ENCODE measurements around the gene EIF5A.

EIF5A gene

DNA sequence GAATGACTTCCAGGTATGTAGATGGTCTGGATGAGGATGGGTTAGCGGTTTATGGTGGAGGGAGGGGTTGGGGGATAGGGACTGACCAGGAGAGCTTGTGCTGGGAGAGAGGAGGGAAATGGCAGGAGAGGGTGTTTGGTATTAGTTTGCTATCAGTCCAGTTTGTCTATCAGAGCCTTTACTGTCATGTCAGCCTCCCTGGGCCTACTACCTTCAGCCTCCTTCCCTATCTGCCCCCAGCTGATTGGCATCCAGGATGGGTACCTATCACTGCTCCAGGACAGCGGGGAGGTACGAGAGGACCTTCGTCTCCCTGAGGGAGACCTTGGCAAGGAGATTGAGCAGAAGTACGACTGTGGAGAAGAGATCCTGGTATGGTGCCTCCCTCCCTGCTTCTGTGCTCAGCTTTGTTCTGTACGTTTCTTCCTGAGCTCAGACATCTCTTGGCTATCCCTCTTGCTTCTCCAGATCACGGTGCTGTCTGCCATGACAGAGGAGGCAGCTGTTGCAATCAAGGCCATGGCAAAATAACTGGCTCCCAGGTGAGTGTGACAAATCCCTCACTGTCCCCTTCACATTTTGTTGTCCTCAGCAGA, 3.8 kb downstream of the EIF5A start:
- TF ChIP-seq JUND (IDR thresholded peaks at IDR 0.05; ENCODE audit: low read depth): no peak
- in situ Hi-C loops (cut with HindIII; ENCODE audit: low pct_unique_long_range_greater_than_20kb, low sequenced_read_pairs): no loop called here
- no peak for DNase-seq (ENCODE audit: low read depth in 1 of 2, low spot score in 1 of 2)

DNA sequence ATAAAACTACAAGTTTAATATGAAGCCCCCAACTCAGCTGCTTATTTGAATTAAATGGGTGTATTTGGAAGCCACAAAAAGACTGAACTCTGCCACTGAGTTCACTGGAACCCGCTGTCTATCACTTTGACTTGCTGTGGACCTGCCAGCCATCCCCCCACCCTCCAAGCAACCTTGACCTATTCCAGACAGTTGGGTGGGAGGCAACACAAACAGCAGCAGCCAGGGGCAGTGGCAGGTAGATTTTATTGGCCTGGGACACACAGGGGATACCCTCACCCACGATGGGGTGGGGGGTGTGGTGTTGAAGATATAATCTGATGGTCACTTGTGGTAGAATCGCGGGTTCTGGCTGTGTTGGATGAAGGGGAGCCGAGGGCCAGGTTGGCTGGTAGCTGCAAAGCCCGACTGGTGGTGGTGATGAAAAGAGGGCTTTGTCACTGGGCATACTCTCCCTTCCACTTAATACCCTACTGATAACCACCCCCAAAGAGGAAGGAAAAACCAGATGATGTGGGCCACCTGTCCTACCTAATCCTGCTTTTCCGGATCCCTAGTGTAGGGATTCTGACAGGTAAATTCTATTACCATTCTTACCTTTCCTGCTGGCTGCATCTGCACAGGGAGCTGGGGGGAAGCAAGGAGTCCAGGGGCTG, 5.1 kb downstream of the EIF5A start:
- in situ Hi-C loops (cut with HindIII; ENCODE audit: low pct_unique_long_range_greater_than_20kb, low sequenced_read_pairs): no loop called here
- no peak for TF ChIP-seq JUND (IDR thresholded peaks at IDR 0.05; ENCODE audit: low read depth)
- DNase-seq (ENCODE audit: low read depth in 1 of 2, low spot score in 1 of 2): no peak

DNA sequence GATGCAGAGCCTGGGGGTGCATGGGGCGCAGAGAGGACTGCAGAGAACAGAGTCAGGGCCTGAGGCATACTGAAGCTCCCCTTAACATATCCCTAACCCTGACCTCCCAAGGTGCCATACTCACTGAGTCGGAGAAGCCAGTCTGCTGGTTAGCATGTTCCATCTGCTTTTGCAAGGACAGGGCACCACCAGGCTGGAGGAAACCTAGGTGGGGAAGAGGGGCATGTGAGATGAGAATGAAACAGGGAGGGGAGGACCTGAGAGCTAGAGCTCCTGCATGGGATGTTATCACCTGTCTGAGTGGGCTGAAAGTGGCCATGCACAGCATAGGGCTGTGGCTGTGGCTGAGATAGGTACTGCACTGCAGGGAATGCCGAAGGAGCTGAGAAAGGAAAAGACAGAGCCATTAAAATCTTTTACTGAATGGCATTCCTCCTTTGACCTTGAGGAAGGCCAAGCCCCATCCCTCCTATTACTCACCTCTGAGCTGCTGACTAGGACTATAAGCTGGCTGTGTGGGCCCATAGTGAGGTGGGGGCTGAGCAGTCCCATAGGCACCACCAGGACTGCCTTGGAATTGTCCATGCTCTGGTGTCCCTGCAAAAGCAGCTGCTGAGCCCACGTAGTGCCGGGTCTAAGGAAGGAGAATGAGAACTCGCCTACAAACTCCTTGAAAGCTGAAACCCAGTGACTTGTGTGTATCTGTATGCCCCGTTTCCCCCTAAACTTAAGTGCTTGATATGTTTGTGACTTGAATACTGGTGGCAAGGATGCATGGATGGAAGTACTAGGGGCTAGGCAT, 5.9 kb downstream of the EIF5A start:
- in situ Hi-C loops (cut with HindIII; ENCODE audit: low pct_unique_long_range_greater_than_20kb, low sequenced_read_pairs): no loop called here
- DNase-seq (ENCODE audit: low read depth in 1 of 2, low spot score in 1 of 2): no peak

GRCh38 chr17:7313890-7314718, 6.7 kb downstream of the EIF5A start:
- TF ChIP-seq JUND (IDR thresholded peaks at IDR 0.05; ENCODE audit: low read depth): no peak

More for the DNA sequence above, 5.9 kb downstream of the EIF5A start:
- TF ChIP-seq JUND (IDR thresholded peaks at IDR 0.05; ENCODE audit: low read depth): no peak

GRCh38 chr17:7314719-7315569, 7.5 kb downstream of the EIF5A start, which contains the start of gene GPS2:
Gene GPS2, minus strand, starts transcription at chr17:7315360. Its CDS starts 308 bp downstream, at chr17:7315052.
- DNase-seq (ENCODE audit: low read depth in 1 of 2, low spot score in 1 of 2): peak; percentile 85 to 88

More at GRCh38 chr17:7313890-7314718, 6.7 kb downstream of the EIF5A start:
- in situ Hi-C loops (cut with HindIII; ENCODE audit: low pct_unique_long_range_greater_than_20kb, low sequenced_read_pairs): no loop called here
- no peak for DNase-seq (ENCODE audit: low read depth in 1 of 2, low spot score in 1 of 2)

GRCh38 chr17:7315570-7316235, 8.3 kb downstream of the EIF5A start:
- TF ChIP-seq JUND (IDR thresholded peaks at IDR 0.05; ENCODE audit: low read depth): no peak
- in situ Hi-C loops (cut with HindIII; ENCODE audit: low pct_unique_long_range_greater_than_20kb, low sequenced_read_pairs): no loop called here
- no peak for DNase-seq (ENCODE audit: low read depth in 1 of 2, low spot score in 1 of 2)

More at GRCh38 chr17:7314719-7315569, 7.5 kb downstream of the EIF5A start, which contains the start of gene GPS2:
- in situ Hi-C loops (cut with HindIII; ENCODE audit: low pct_unique_long_range_greater_than_20kb, low sequenced_read_pairs): no loop called here
- no peak for TF ChIP-seq JUND (IDR thresholded peaks at IDR 0.05; ENCODE audit: low read depth)

DNA sequence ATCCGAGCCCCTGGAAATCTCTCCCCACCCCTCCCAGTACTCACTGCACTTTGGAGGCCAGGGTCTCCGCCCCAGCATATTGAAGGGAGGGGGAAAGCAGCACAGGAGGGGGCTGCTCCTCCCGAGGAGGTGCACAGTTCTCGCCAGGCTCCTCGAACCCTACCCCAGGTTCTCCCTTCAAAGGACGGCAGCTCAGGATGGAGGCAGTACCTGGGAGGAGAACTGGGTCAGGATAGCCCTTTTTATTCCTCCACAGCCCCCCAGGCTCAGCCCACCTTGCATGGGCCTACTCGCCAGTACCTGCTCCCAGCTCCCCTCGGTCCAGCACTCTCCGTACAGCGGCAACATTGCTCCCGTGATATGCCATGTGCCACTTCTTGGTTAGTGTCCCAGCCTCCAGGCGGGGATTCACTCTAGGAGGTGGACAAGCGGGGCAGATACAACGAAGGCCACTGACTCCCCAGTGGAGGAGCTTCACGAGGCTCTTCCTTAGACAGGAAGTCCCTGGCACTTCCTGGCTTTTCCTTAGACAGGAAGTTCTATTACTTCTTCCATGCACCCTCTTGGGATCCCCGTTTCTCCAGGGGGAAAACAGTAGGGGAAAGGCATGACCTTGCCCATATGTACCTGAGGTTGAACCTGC, 9.9 kb downstream of the EIF5A start:
- DNase-seq (ENCODE audit: low read depth in 1 of 2, low spot score in 1 of 2): no peak
- in situ Hi-C loops (cut with HindIII; ENCODE audit: low pct_unique_long_range_greater_than_20kb, low sequenced_read_pairs): no loop called here
- no peak for TF ChIP-seq JUND (IDR thresholded peaks at IDR 0.05; ENCODE audit: low read depth)

DNA sequence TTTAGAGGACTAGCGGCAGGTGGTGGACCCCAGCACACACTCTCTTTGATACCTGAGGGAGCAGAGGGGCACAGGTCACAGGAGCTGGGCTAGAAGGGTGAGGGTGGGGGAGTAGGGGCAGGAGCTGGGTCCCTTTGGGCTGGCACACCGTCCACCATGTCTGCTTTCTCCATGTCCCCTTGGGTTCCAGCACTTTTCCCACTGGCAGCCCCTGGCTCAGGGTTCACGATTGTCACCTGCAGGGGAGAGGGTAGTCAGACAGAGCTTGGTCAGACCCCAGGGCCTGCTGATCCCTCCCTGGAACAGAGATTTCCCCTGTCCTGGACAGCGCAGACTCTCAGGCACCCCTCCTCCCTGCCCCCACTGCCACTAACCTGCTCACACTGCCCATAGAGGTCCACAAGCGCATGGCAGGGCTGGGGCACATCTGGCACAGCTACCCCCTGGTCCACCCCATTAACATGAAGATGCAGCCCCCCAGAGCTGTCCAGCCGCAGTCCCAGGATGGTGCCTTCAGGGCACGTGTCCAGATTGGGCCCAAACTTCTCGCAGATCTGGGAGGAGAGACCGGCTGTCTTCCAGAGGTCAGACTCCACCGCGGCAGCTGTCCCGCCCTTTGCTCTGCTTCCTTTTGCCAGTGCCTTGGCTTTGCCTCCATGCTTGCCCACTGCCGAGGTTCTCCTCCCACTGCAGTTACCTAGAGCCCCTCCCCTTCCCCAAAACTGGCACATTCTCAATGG, 10.9 kb downstream of the EIF5A start:
- in situ Hi-C loops (cut with HindIII; ENCODE audit: low pct_unique_long_range_greater_than_20kb, low sequenced_read_pairs): no loop called here
- no peak for DNase-seq (ENCODE audit: low read depth in 1 of 2, low spot score in 1 of 2)
- TF ChIP-seq JUND (IDR thresholded peaks at IDR 0.05; ENCODE audit: low read depth): no peak

DNA sequence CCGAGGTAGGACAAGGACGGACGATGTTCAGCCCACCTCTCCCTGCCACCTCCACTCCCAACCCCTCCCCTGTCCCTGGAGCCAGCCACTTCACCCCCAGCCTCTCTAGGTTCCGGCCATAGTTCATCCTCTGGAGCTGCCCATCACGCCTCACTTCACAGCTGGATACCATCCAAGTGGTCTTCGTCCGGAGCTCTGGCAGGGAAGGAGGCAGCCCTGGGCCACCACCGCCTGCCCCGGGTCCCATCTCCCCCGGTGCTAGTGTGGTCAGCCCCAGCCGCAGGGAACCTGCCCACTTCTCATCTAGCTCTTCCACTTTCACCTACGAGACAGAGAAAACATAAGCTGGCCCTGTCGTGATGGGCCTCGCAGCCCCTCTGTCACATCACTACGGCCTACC, 14.0 kb downstream of the EIF5A start:
- in situ Hi-C loops (cut with HindIII; ENCODE audit: low pct_unique_long_range_greater_than_20kb, low sequenced_read_pairs): no loop called here
- TF ChIP-seq JUND (IDR thresholded peaks at IDR 0.05; ENCODE audit: low read depth): no peak
- no peak for DNase-seq (ENCODE audit: low read depth in 1 of 2, low spot score in 1 of 2)
